Panc1 (cell line): ENCODE results near the gene GDF7. TPM values are rescaled to one million over a fixed set of nuclear protein-coding genes. Genes with fewer than 3 reads are reported as not detected.

Experiments used
- ATAC-seq: fragments of 200-7000 bp; cut with Tn5 transposase; 2 replicates; pipeline ENCODE4 v1.9.1; 2020; ENCODE audit warnings: mild to moderate bottlenecking, moderate library complexity
- BruUV-seq: library from RNA; stranded (reverse); fragments of 400-500 nt; replicated peaks from 2 replicates; lab custom pipeline; 2021; lab: Mats Ljungman, UMichigan
- CTCF ChIA-PET: fragments of 300-600 bp; sonication (Branson Sonifier 250); formaldehyde crosslinking; loops from one replicate; lab custom pipeline; 2022; ENCODE audit warnings: antibody characterized with exemption; lab: Charles Lee
- POLR2A ChIA-PET: fragments of 300-600 bp; sonication (Branson Sonifier 250); formaldehyde crosslinking; loops from one replicate; lab custom pipeline; 2022; ENCODE audit warnings: antibody characterized with exemption; lab: Charles Lee
- DNase-seq: peaks from one replicate; pipeline ENCODE4 v3.0.0-alpha.2; 2010; ENCODE audit warnings: low read depth, low spot score
- H3K27ac ChIP-seq: 2 replicates; pipeline ENCODE4 v1.5.1; 2011; ENCODE audit warnings: mild to moderate bottlenecking, low read length, inconsistent platforms
- H3K27me3 ChIP-seq: fragments of 200-500 bp; sonication (Bioruptor generic); 2 replicates; pipeline ENCODE4 v1.6.0; 2014; ENCODE audit warnings: low read length, inconsistent platforms; ENCODE audit not compliant: control insufficient read depth, insufficient read depth
- H3K36me3 ChIP-seq: fragments of 200-500 bp; sonication (Bioruptor generic); 2 replicates; pipeline ENCODE4 v1.5.1; 2014; ENCODE audit warnings: inconsistent platforms, mild to moderate bottlenecking, low read length, moderate library complexity; ENCODE audit not compliant: control insufficient read depth, insufficient read depth
- H3K4me1 ChIP-seq: 2 replicates; pipeline ENCODE4 v1.5.1; 2011; ENCODE audit warnings: inconsistent platforms, mild to moderate bottlenecking, low read length, moderate library complexity; ENCODE audit not compliant: control insufficient read depth, insufficient read depth
- H3K4me3 ChIP-seq, 2 experiments: 2 replicates each; pipeline ENCODE4 v1.5.1; 2011 to 2012; ENCODE audit warnings: low read depth in 2 of 2, low read length in 2 of 2, mild to moderate bottlenecking in 2 of 2, inconsistent platforms in 1 of 2, moderate library complexity in 1 of 2
- H3K9me3 ChIP-seq: fragments of 200-500 bp; sonication (Bioruptor generic); 2 replicates; pipeline ENCODE4 v1.5.1; 2014; ENCODE audit warnings: low read depth, mild to moderate bottlenecking, inconsistent platforms, low read length, moderate library complexity; ENCODE audit not compliant: control insufficient read depth, insufficient read depth
- CTCF ChIP-seq: fragments of 450-650 bp; IDR thresholded peaks from 2 replicates; pipeline ENCODE4 v1.5.1; 2017; ENCODE audit warnings: mild to moderate bottlenecking
- POLR2AphosphoS5 ChIP-seq: IDR thresholded peaks from 2 replicates; pipeline ENCODE4 v1.6.1; 2012; ENCODE audit warnings: mild to moderate bottlenecking, low read depth, low read length, moderate library complexity
- REST ChIP-seq, 2 experiments: IDR thresholded peaks; 2 replicates each; pipeline ENCODE4 v1.6.1; 2011 to 2012; ENCODE audit warnings: low read depth in 2 of 2, control low read depth in 1 of 2, low read length in 1 of 2, mild to moderate bottlenecking in 1 of 2, moderate library complexity in 1 of 2; ENCODE audit not compliant: insufficient read depth in 1 of 2
- SIN3A ChIP-seq: IDR thresholded peaks from 2 replicates; pipeline ENCODE4 v1.6.1; 2012; ENCODE audit warnings: low read depth, mild to moderate bottlenecking, low read length, moderate library complexity, borderline replicate concordance; ENCODE audit not compliant: insufficient read depth
- TCF7L2 ChIP-seq: IDR thresholded peaks from 2 replicates; pipeline ENCODE4 v1.6.1; 2011; ENCODE audit warnings: mild to moderate bottlenecking, low read depth, low read length, inconsistent platforms
- in situ Hi-C: cut with HindIII; loops from 2 replicates; pipeline ENCODE4 v1.10.0; 2016; ENCODE audit warnings: low sequenced_read_pairs, low pct_unique_long_range_greater_than_20kb
- intact Hi-C: fragments of 100-400 bp; cut with micrococcal nuclease; formaldehyde crosslinking; loops from one replicate; pipeline ENCODE4 v1.10.0; 2022; ENCODE audit not compliant: unreplicated experiment
- total RNA-seq: library from RNA; stranded (reverse); gene quantifications from one replicate; pipeline ENCODE4 v1.2.1, GENCODE V29; 2021; ENCODE audit not compliant: unreplicated experiment

GDF7 gene
- total RNA-seq, 1 experiment from 2014 or later: not detected

GRCh38 chr2:20696366-20696765 lies 29.4 kb downstream of the GDF7 start:
- intact Hi-C loops: no loop called here
- in situ Hi-C loops: no loop called here
- Histone ChIP-seq H3K4me1 (no peaks in the 10 kb centered on the region), H3K27me3 (no peaks in the 10 kb centered on the region), H3K36me3 (no peaks in the 10 kb centered on the region), H3K27ac (no peak overlapping the region), H3K9me3 (no peaks in the 10 kb centered on the region), H3K4me3 (no peak overlapping the region)
- CTCF ChIA-PET: no interaction called here
- POLR2A ChIA-PET: no interaction called here
- DNase-seq: no peak
- ATAC-seq: no peak
- no TSS peak for BruUV-seq
- TF ChIP-seq CTCF (no peak), REST (IDR thresholded peaks at IDR 0.05; ENCODE audit: insufficient read depth in 1 of 2, low read depth in 2 of 2, low read length in 1 of 2) (no peak), SIN3A (no peak), TCF7L2 (no peak), POLR2AphosphoS5 (no peak)

GRCh38 chr2:20697322-20697934 lies 30.5 kb downstream of the GDF7 start:
- H3K27me3 ChIP-seq: no peaks in the 10 kb centered on the region
- ChIA-PET CTCF (interaction anchor here (0.7 kb wide), 1 partner anchor 22 kb away, joined by 3 read pairs; no protein-coding TSS in a partner anchor), POLR2A (no interaction called here)
- in situ Hi-C loops (no loop called here), intact Hi-C loops (no loop called here)
- no peak for TF ChIP-seq REST (IDR thresholded peaks at IDR 0.05; ENCODE audit: insufficient read depth in 1 of 2, low read depth in 2 of 2, low read length in 1 of 2)
- TF ChIP-seq TCF7L2: no peak
- TF ChIP-seq SIN3A: no peak
- TF ChIP-seq CTCF: no peak
- no peak for TF ChIP-seq POLR2AphosphoS5
- no peak for DNase-seq
- no peaks in the 10 kb centered on the region for H3K9me3 ChIP-seq
- BruUV-seq: no TSS peak
- ATAC-seq: no peak
- H3K36me3 ChIP-seq: no peaks in the 10 kb centered on the region
- H3K4me1 ChIP-seq: no peaks in the 10 kb centered on the region
- H3K4me3 ChIP-seq: no peak overlapping the region
- no peak overlapping the region for H3K27ac ChIP-seq
